IMR-90 (cell line): ENCODE results near the gene C15orf40. TPM values are rescaled to one million over a fixed set of nuclear protein-coding genes. Genes with fewer than 3 reads are reported as not detected.

Experiments
- ATAC-seq: fragments of 200-7000 bp; cut with Tn5 transposase; 2 replicates; pipeline ENCODE4 v1.9.1; 2020; ENCODE audit warnings: low read depth, mild to moderate bottlenecking, moderate library complexity
- BruUV-seq: library from RNA; stranded (reverse); fragments of 400-500 nt; replicated peaks from 2 replicates; lab custom pipeline; 2021; lab: Mats Ljungman, UMichigan
- CTCF ChIA-PET: fragments of 300-600 bp; formaldehyde crosslinking; extraction: SDS; loops from one replicate; lab custom pipeline; 2021; ENCODE audit warnings: antibody characterized with exemption; lab: Yijun Ruan, JAX
- POLR2A ChIA-PET: fragments of 300-600 bp; sonication (Branson Sonifier 250); formaldehyde crosslinking; loops from one replicate; lab custom pipeline; 2022; ENCODE audit warnings: antibody characterized with exemption; ENCODE audit not compliant: unreplicated experiment; lab: Charles Lee
- DNase-seq: peaks from one replicate; pipeline ENCODE4 v3.0.0; 2013
- H2AFZ ChIP-seq: replicated peaks from 2 replicates; pipeline ENCODE3; 2013; ENCODE audit warnings: low read length, mild to moderate bottlenecking; ENCODE audit not compliant: poor library complexity
- H2AK5ac ChIP-seq: 2 replicates; pipeline ENCODE4 v1.6.1; 2013; ENCODE audit warnings: low read depth, low read length, inconsistent platforms
- H2AK9ac ChIP-seq: replicated peaks from 2 replicates; pipeline ENCODE3; 2013; ENCODE audit warnings: mild to moderate bottlenecking, low read depth, low read length, moderate library complexity; ENCODE audit not compliant: poor library complexity
- H2BK120ac ChIP-seq: 2 replicates; pipeline ENCODE4 v1.6.1; 2013; ENCODE audit warnings: low read depth, low read length, inconsistent platforms
- H2BK15ac ChIP-seq: 3 replicates; pipeline ENCODE4 v1.6.1; 2013; ENCODE audit warnings: low read depth, low read length, inconsistent platforms
- H2BK20ac ChIP-seq: 2 replicates; pipeline ENCODE4 v1.6.1; 2013; ENCODE audit warnings: low read depth, mild to moderate bottlenecking, inconsistent platforms, low read length, moderate library complexity
- H2BK5ac ChIP-seq: 2 replicates; pipeline ENCODE4 v1.6.1; 2013; ENCODE audit warnings: mild to moderate bottlenecking, low read depth, low read length, inconsistent platforms; ENCODE audit not compliant: poor library complexity, severe bottlenecking
- H3K14ac ChIP-seq: replicated peaks from 2 replicates; pipeline ENCODE4 v1.6.1; 2013; ENCODE audit warnings: low read depth, low read length, inconsistent platforms
- H3K18ac ChIP-seq: 2 replicates; pipeline ENCODE4 v1.6.1; 2013; ENCODE audit warnings: low read depth, low read length, control low read depth
- H3K23ac ChIP-seq: 2 replicates; pipeline ENCODE4 v1.6.1; 2013; ENCODE audit warnings: low read depth, low read length, inconsistent platforms
- H3K27ac ChIP-seq: 2 replicates; pipeline ENCODE4 v1.5.1; 2013; ENCODE audit warnings: mild to moderate bottlenecking, control low read depth, low read length; ENCODE audit not compliant: insufficient read depth
- H3K27me3 ChIP-seq: 2 replicates; pipeline ENCODE4 v1.6.1; 2013; ENCODE audit warnings: low read length; ENCODE audit not compliant: control insufficient read depth, insufficient read depth
- H3K36me3 ChIP-seq: 2 replicates; pipeline ENCODE4 v1.6.1; 2013; ENCODE audit warnings: low read length, mixed read lengths; ENCODE audit not compliant: control insufficient read depth, insufficient read depth
- H3K4ac ChIP-seq: 2 replicates; pipeline ENCODE4 v1.6.1; 2013; ENCODE audit warnings: low read depth, low read length, inconsistent platforms
- H3K4me1 ChIP-seq: 2 replicates; pipeline ENCODE4 v1.6.1; 2013; ENCODE audit warnings: low read length, mixed read lengths; ENCODE audit not compliant: control insufficient read depth, insufficient read depth
- H3K4me2 ChIP-seq: 2 replicates; pipeline ENCODE4 v1.6.1; 2013; ENCODE audit warnings: low read depth, mild to moderate bottlenecking, control low read depth, low read length, moderate library complexity
- H3K4me3 ChIP-seq: 2 replicates; pipeline ENCODE4 v1.5.1; 2013; ENCODE audit warnings: low read depth, mild to moderate bottlenecking, control low read depth, low read length, moderate library complexity; ENCODE audit not compliant: insufficient read depth
- H3K56ac ChIP-seq: 2 replicates; pipeline ENCODE4 v1.6.1; 2013; ENCODE audit warnings: low read length, inconsistent platforms; ENCODE audit not compliant: insufficient read depth; ENCODE audit errors: extremely low read depth
- H3K79me1 ChIP-seq, 2 experiments: 2 replicates each; pipeline ENCODE4 v1.6.1; 2013; ENCODE audit warnings: low read length in 2 of 2, inconsistent platforms in 1 of 2, low read depth in 1 of 2
- H3K9ac ChIP-seq: 2 replicates; pipeline ENCODE4 v1.6.1; 2013; ENCODE audit warnings: low read depth, low read length, control low read depth
- H3K9me1 ChIP-seq: 2 replicates; pipeline ENCODE4 v1.6.1; 2013; ENCODE audit warnings: low read length, inconsistent platforms; ENCODE audit not compliant: insufficient read depth
- H3K9me3 ChIP-seq: 2 replicates; pipeline ENCODE4 v1.6.1; 2013; ENCODE audit warnings: low read length; ENCODE audit not compliant: control insufficient read depth, insufficient read depth
- H4K20me1 ChIP-seq: 2 replicates; pipeline ENCODE4 v1.6.1; 2013; ENCODE audit warnings: low read length, inconsistent platforms; ENCODE audit not compliant: insufficient read depth
- H4K5ac ChIP-seq: 2 replicates; pipeline ENCODE4 v1.6.1; 2013; ENCODE audit warnings: mild to moderate bottlenecking, low read depth, low read length, control low read depth
- H4K8ac ChIP-seq, 2 experiments: 2 replicates each; pipeline ENCODE4 v1.6.1; 2013; ENCODE audit warnings: low read depth in 2 of 2, low read length in 2 of 2, control low read depth in 1 of 2, inconsistent platforms in 1 of 2
- H4K91ac ChIP-seq: 2 replicates; pipeline ENCODE4 v1.6.1; 2013; ENCODE audit warnings: low read depth, low read length, inconsistent platforms; ENCODE audit not compliant: insufficient read depth
- BHLHE40 ChIP-seq: fragments of 150-350 bp; IDR thresholded peaks from 2 replicates; pipeline ENCODE4 v1.6.1; 2016; ENCODE audit warnings: mild to moderate bottlenecking, low read depth, low read length
- CHD1 ChIP-seq: IDR thresholded peaks from 2 replicates; pipeline ENCODE4 v1.6.1; 2012; ENCODE audit warnings: low read depth, low read length, improper control_type of control experiment
- CTCF ChIP-seq: conservative IDR thresholded peaks from 2 replicates; pipeline ENCODE4 v1.5.1; 2012; ENCODE audit warnings: mild to moderate bottlenecking, low read depth, low read length, improper control_type of control experiment
- ELK1 ChIP-seq: fragments of 150-350 bp; IDR thresholded peaks from 2 replicates; pipeline ENCODE4 v1.6.1; 2016; ENCODE audit warnings: low read depth, mild to moderate bottlenecking, low read length, moderate library complexity, borderline replicate concordance
- FOS ChIP-seq: fragments of 150-350 bp; IDR thresholded peaks from 2 replicates; pipeline ENCODE4 v1.6.1; 2016; ENCODE audit warnings: low read depth, low read length
- MXI1 ChIP-seq: IDR thresholded peaks from 2 replicates; pipeline ENCODE4 v1.6.1; 2012; ENCODE audit warnings: low read depth, mild to moderate bottlenecking, low read length, moderate library complexity, borderline replicate concordance
- NFE2L2 ChIP-seq: fragments of 150-350 bp; IDR thresholded peaks from 2 replicates; pipeline ENCODE4 v1.6.1; 2016; ENCODE audit warnings: low read depth, mild to moderate bottlenecking, low read length
- POLR2A ChIP-seq: IDR thresholded peaks from 2 replicates; pipeline ENCODE4 v1.6.1; 2012; ENCODE audit warnings: mild to moderate bottlenecking, low read depth, low read length
- RCOR1 ChIP-seq: IDR thresholded peaks from 2 replicates; pipeline ENCODE4 v1.6.1; 2012; ENCODE audit warnings: mild to moderate bottlenecking, low read length, improper control_type of control experiment; ENCODE audit not compliant: insufficient replicate concordance
- RFX5 ChIP-seq: IDR thresholded peaks from 2 replicates; pipeline ENCODE4 v1.8.0; 2012; ENCODE audit warnings: low read depth, mild to moderate bottlenecking, low read length, moderate library complexity
- SMC3 ChIP-seq: fragments of 150-350 bp; IDR thresholded peaks from 2 replicates; pipeline ENCODE4 v1.6.1; 2016; ENCODE audit warnings: low read depth, mild to moderate bottlenecking, antibody characterized with exemption, low read length, moderate library complexity
- WGBS, 2 experiments: methylation state at CpG; one replicate each; pipeline versions ENCODE4 v1.1.5 to v1.1.7; 2013; ENCODE audit warnings: missing lambda C conversion rate in 2 of 2; ENCODE audit not compliant: insufficient read length in 1 of 2; ENCODE audit errors: extremely low coverage in 2 of 2; 5-methylcytosine and 5-hydroxymethylcytosine counted together
- dilution Hi-C: fragments of 300-500 bp; cut with HindIII; formaldehyde crosslinking; loops from one replicate; pipeline ENCODE4 v1.14.3; 2018; ENCODE audit warnings: low sequenced_read_pairs; ENCODE audit not compliant: unreplicated experiment
- in situ Hi-C: fragments of 300-500 bp; cut with MboI; formaldehyde crosslinking; loops from 3 replicates; pipeline ENCODE4 v1.14.3; 2019; ENCODE audit warnings: low sequenced_read_pairs, inconsistent platforms, mixed read lengths
- intact Hi-C: fragments of 100-400 bp; cut with micrococcal nuclease; formaldehyde crosslinking; loops from 2 replicates; pipeline ENCODE4 v1.10.0; 2022
- polyA plus RNA-seq, 3 experiments: library from polyadenylated mRNA; depleted of rRNA; stranded (reverse); fragments of >200 nt; gene quantifications; 2 replicates each; pipeline ENCODE4 v1.2.3, GENCODE V29; 2012; ENCODE audit warnings: low replicate concordance in 1 of 3
- total RNA-seq: library from RNA; depleted of rRNA; stranded (reverse); fragments of >200 nt; gene quantifications from 2 replicates; pipeline ENCODE4 v1.2.3, GENCODE V29; 2012

The C15orf40 gene
- total and polyA plus RNA-seq, 2 of the 4 experiments (the other 2 are of a cell fraction), result 7.0 to 10.7 TPM

GRCh38 chr15:82944821-82945220 lies 66.6 kb downstream of the C15orf40 start:
- no peak overlapping the region for H3K18ac ChIP-seq
- H3K56ac ChIP-seq, result no peak overlapping the region
- H2AFZ ChIP-seq, result no peak overlapping the region
- H4K20me1 ChIP-seq, result no peaks in the 10 kb centered on the region
- H3K9me3 ChIP-seq, result no peaks in the 10 kb centered on the region
- no peak overlapping the region for H3K9ac ChIP-seq
- BruUV-seq, result no TSS peak
- DNase-seq (no peak), ATAC-seq (no peak)
- no peak overlapping the region for H2AK5ac ChIP-seq
- H4K5ac ChIP-seq, result no peak overlapping the region
- ChIA-PET CTCF (no interaction called here), POLR2A (no interaction called here)
- peaks cover 10% of the 10 kb centered on the region for H3K27me3 ChIP-seq
- H4K8ac ChIP-seq, result no peak overlapping the region
- no peak overlapping the region for H3K4ac ChIP-seq
- H3K9me1 ChIP-seq, result no peaks in the 10 kb centered on the region
- no peak overlapping the region for H3K23ac ChIP-seq
- TF ChIP-seq CHD1 (no peak), SMC3 (no peak), POLR2A (no peak), RFX5 (no peak), CTCF (no peak), FOS (no peak), ELK1 (no peak), BHLHE40 (no peak), MXI1 (no peak), NFE2L2 (no peak), RCOR1 (no peak)
- no peak overlapping the region for H2AK9ac ChIP-seq
- no peak overlapping the region for H3K4me3 ChIP-seq
- H3K36me3 ChIP-seq, result no peaks in the 10 kb centered on the region
- H3K4me1 ChIP-seq, result no peaks in the 10 kb centered on the region
- H3K14ac ChIP-seq, result no peak overlapping the region
- in situ Hi-C loops (no loop called here), intact Hi-C loops (no loop called here), dilution Hi-C loops (no loop called here)
- H3K27ac ChIP-seq, result no peak overlapping the region
- no peak overlapping the region for H3K4me2 ChIP-seq
- no peak overlapping the region for H2BK20ac ChIP-seq
- H2BK15ac ChIP-seq, result no peak overlapping the region
- H4K91ac ChIP-seq, result no peak overlapping the region
- no peak overlapping the region for H2BK120ac ChIP-seq
- H3K79me1 ChIP-seq, result no peaks in the 10 kb centered on the region
- WGBS, 2 experiments, result 10% methylated on average over 2 of the region's 5 CpGs; no CpG with 5 or more reads in 1 of the 2 experiments
- no peak overlapping the region for H2BK5ac ChIP-seq
